ENCODE results near the gene ABL2.

ABL2 gene

DNA sequence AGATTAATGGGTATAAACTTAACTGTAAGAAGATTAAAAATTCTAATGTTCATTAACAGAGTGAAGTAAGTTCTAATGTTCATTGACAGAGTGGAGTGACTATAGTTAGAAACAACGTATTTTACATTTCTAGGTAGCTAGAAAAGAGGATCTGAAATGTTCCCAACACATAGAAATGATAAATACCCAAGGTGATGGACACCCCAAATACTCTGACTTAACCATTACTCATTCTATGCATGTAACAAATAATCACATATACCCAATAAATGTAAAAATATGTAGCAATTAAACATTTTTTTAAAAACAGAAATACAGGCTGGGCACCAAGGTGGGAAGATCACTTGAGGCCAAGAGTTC lies 62.1 kb downstream of the ABL2 start:
- Histone ChIP-seq H3K27me3 (ENCODE audit: control insufficient read depth, low read length) (no peaks in the 10 kb centered on the region), H3F3A (ENCODE audit: control insufficient read depth, insufficient read depth) (no peaks in the 10 kb centered on the region), H3K79me2 (ENCODE audit: control insufficient read depth, low read length) (peaks cover 47% of the 10 kb centered on the region), H4K20me1 (ENCODE audit: control insufficient read depth, insufficient read depth, low read depth, low read length) (0 out of 2 replicates have a peak, but pooled peaks cover 5% of the 10 kb centered on the region), H3K9me3 (ENCODE audit: control insufficient read depth, insufficient read depth, low read length) (no peaks in the 10 kb centered on the region), H3K36me3 (ENCODE audit: control insufficient read depth, low read length) (no peaks in the 10 kb centered on the region), H3K4me2 (ENCODE audit: low read length) (peak overlapping the region; percentile 59), H3K27ac (ENCODE audit: low read depth, low read length) (no peak overlapping the region), H3K4me3 (ENCODE audit: low read length) (peak overlapping the region; percentile 49), H3K4me1 (ENCODE audit: control insufficient read depth, low read length) (peaks cover 32% of the 10 kb centered on the region), H3K9me2 (replicated peaks; ENCODE audit: control insufficient read depth, low read length) (no peaks in the 10 kb centered on the region)
- TF ChIP-seq EZH2phosphoT487 (IDR thresholded peaks at IDR 0.05; ENCODE audit: borderline replicate concordance, low read length) = no peak
- TF ChIP-seq, protein P1, sequence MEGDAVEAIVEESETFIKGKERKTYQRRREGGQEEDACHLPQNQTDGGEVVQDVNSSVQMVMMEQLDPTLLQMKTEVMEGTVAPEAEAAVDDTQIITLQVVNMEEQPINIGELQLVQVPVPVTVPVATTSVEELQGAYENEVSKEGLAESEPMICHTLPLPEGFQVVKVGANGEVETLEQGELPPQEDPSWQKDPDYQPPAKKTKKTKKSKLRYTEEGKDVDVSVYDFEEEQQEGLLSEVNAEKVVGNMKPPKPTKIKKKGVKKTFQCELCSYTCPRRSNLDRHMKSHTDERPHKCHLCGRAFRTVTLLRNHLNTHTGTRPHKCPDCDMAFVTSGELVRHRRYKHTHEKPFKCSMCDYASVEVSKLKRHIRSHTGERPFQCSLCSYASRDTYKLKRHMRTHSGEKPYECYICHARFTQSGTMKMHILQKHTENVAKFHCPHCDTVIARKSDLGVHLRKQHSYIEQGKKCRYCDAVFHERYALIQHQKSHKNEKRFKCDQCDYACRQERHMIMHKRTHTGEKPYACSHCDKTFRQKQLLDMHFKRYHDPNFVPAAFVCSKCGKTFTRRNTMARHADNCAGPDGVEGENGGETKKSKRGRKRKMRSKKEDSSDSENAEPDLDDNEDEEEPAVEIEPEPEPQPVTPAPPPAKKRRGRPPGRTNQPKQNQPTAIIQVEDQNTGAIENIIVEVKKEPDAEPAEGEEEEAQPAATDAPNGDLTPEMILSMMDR (IDR thresholded peaks at IDR 0.05; ENCODE audit: low read depth, low read length, poor library complexity, severe bottlenecking) = no peak

DNA sequence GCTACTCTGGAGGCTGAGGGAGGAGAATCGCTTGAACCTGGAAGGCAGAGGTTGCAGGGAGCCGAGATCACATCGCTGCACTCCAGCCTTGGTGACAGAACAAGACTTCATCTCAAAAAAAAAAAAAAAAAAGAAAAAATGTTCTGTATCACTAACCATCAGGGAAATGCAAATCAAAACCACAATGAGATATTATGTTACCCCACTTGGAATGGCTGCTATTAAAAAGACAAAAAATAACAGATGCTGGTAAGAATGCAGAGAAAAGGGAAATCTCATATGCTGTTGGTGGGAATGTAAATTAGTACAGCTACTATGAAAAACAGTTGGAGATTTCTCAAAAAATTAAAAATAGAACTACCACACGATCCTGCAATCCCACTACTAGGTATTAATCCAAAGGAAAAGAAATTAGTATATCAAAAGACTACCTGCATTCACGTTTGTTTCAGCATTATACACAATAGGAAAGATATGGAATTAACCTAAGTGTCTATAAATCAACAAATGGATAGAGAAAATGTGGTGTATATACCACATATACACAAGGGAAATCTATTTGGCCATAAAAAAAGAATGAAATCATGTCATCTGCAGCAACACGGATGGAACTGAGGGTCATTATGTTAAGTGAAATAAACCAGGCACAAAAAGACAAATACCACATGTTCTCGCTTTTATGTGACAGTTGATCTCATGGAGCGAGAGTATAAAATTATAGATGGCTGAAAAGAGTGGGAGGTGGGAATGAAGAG lies 62.6 kb downstream of the ABL2 start:
- Histone ChIP-seq H3K4me2 (ENCODE audit: low read length) (peak overlapping the region; percentile 59), H3K27ac (ENCODE audit: low read depth, low read length) (no peak overlapping the region), H3K9me2 (replicated peaks; ENCODE audit: control insufficient read depth, low read length) (no peaks in the 10 kb centered on the region), H3K27me3 (ENCODE audit: control insufficient read depth, low read length) (no peaks in the 10 kb centered on the region), H3K36me3 (ENCODE audit: control insufficient read depth, low read length) (no peaks in the 10 kb centered on the region), H3F3A (ENCODE audit: control insufficient read depth, insufficient read depth) (no peaks in the 10 kb centered on the region), H3K4me1 (ENCODE audit: control insufficient read depth, low read length) (peaks cover 32% of the 10 kb centered on the region), H3K4me3 (ENCODE audit: low read length) (peak overlapping the region; percentile 49), H3K9me3 (ENCODE audit: control insufficient read depth, insufficient read depth, low read length) (no peaks in the 10 kb centered on the region), H3K79me2 (ENCODE audit: control insufficient read depth, low read length) (peaks cover 46% of the 10 kb centered on the region), H4K20me1 (ENCODE audit: control insufficient read depth, insufficient read depth, low read depth, low read length) (0 out of 2 replicates have a peak, but pooled peaks cover 5% of the 10 kb centered on the region)
- TF ChIP-seq EZH2phosphoT487 (IDR thresholded peaks at IDR 0.05; ENCODE audit: borderline replicate concordance, low read length) = no peak
- TF ChIP-seq, protein P1 (IDR thresholded peaks at IDR 0.05; ENCODE audit: low read depth, low read length, poor library complexity, severe bottlenecking) = no peak

DNA sequence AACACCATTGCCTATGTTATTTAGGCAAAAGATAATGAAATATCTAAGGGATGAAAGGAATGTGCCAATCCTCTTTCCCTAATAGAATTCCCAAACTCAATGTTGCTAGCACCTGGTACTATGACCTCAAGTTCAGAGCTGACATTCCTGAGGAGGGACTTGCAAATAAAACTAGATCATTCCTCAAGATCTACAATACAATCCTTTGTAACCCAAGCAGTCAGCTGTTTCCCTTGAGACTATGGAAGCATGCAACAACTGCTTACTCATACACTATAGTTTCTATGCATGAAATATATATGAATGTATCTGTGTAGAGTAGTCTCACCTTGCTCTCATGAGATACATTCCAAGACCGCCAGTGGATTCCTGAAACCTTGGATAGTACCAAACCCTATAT lies 65.0 kb downstream of the ABL2 start:
- TF ChIP-seq EZH2phosphoT487 (IDR thresholded peaks at IDR 0.05; ENCODE audit: borderline replicate concordance, low read length) = no peak
- TF ChIP-seq, protein P1 (IDR thresholded peaks at IDR 0.05; ENCODE audit: low read depth, low read length, poor library complexity, severe bottlenecking) = no peak
- peaks cover 47% of the 10 kb centered on the region for H3K79me2 ChIP-seq (ENCODE audit: control insufficient read depth, low read length)
- H3K27me3 ChIP-seq (ENCODE audit: control insufficient read depth, low read length) = no peaks in the 10 kb centered on the region

More for the DNA sequence above, 65.0 kb downstream of the ABL2 start:
- H3K27ac ChIP-seq (ENCODE audit: low read depth, low read length) = no peak overlapping the region
- no peaks in the 10 kb centered on the region for H3F3A ChIP-seq (ENCODE audit: control insufficient read depth, insufficient read depth)
- H3K9me3 ChIP-seq (ENCODE audit: control insufficient read depth, insufficient read depth, low read length) = no peaks in the 10 kb centered on the region
- 0 out of 2 replicates have a peak, but pooled peaks cover 5% of the 10 kb centered on the region for H4K20me1 ChIP-seq (ENCODE audit: control insufficient read depth, insufficient read depth, low read depth, low read length)
- no peaks in the 10 kb centered on the region for H3K36me3 ChIP-seq (ENCODE audit: control insufficient read depth, low read length)
- H3K4me1 ChIP-seq (ENCODE audit: control insufficient read depth, low read length) = peaks cover 37% of the 10 kb centered on the region
- no peaks in the 10 kb centered on the region for H3K9me2 ChIP-seq (replicated peaks; ENCODE audit: control insufficient read depth, low read length)
- H3K4me3 ChIP-seq (ENCODE audit: low read length) = no peak overlapping the region
- no peak overlapping the region for H3K4me2 ChIP-seq (ENCODE audit: low read length)
